HEK293 (cell line): ENCODE measurements around the gene KCNC1.

Source experiments
- CTCF ChIA-PET: fragments of 350-600 bp; formaldehyde crosslinking; extraction: SDS; loops from one replicate; lab custom pipeline; 2021; ENCODE audit warnings: antibody characterized with exemption; lab: Yijun Ruan, JAX
- POLR2A ChIA-PET: fragments of 300-600 bp; formaldehyde crosslinking; extraction: SDS; loops from one replicate; lab custom pipeline; 2020; ENCODE audit warnings: antibody characterized with exemption, inconsistent platforms; lab: Yijun Ruan, JAX
- H3K27ac ChIP-seq: fragments of 200-500 bp; sonication (Bioruptor generic); 2 replicates; pipeline ENCODE4 v1.5.1; 2014; ENCODE audit warnings: low read depth, low read length, control low read depth, inconsistent platforms; ENCODE audit errors: extremely low read depth
- H3K36me3 ChIP-seq, 2 experiments: fragments of 200-500 bp in 1 of 2; sonication (Bioruptor generic) in 1 of 2; 1 replicate in 1 of 2; 2 replicates in 1 of 2; pipeline ENCODE4 v1.5.1; 2014 to 2017; ENCODE audit warnings: inconsistent platforms in 2 of 2, low read length in 2 of 2; ENCODE audit not compliant: control insufficient read depth in 2 of 2, insufficient read depth in 1 of 2
- H3K4me1 ChIP-seq: fragments of 200-500 bp; sonication (Bioruptor generic); 2 replicates; pipeline ENCODE4 v1.5.1; 2014; ENCODE audit warnings: mild to moderate bottlenecking, low read length, inconsistent platforms; ENCODE audit not compliant: control insufficient read depth, insufficient read depth
- H3K4me3 ChIP-seq: 2 replicates; pipeline ENCODE4 v1.5.1; 2011; ENCODE audit warnings: low read depth, mild to moderate bottlenecking, control low read depth, low read length, moderate library complexity
- H3K9me3 ChIP-seq: fragments of 200-500 bp; sonication (Bioruptor generic); 2 replicates; pipeline ENCODE4 v1.5.1; 2014; ENCODE audit warnings: low read depth, low read length, inconsistent platforms; ENCODE audit not compliant: control insufficient read depth, insufficient read depth
- KLF7 ChIP-seq: fragments of 450-650 bp; formaldehyde crosslinking; IDR thresholded peaks from 2 replicates; pipeline ENCODE4 v1.5.1; 2016; ENCODE audit warnings: missing biosample characterization, missing genetic modification characterization, borderline replicate concordance
- REPIN1 ChIP-seq: fragments of 450-650 bp; formaldehyde crosslinking; IDR thresholded peaks from 2 replicates; pipeline ENCODE4 v1.5.1; 2017; ENCODE audit warnings: missing biosample characterization, missing genetic modification characterization, low read depth
- SALL2 ChIP-seq: fragments of 450-650 bp; formaldehyde crosslinking; IDR thresholded peaks from 2 replicates; pipeline ENCODE4 v1.5.0; 2017; ENCODE audit warnings: missing biosample characterization, mild to moderate bottlenecking, missing genetic modification characterization, borderline replicate concordance
- SCRT1 ChIP-seq: fragments of 450-650 bp; formaldehyde crosslinking; IDR thresholded peaks from 2 replicates; pipeline ENCODE4 v1.5.1; 2016; ENCODE audit warnings: missing biosample characterization, missing genetic modification characterization, borderline replicate concordance
- SP2 ChIP-seq: fragments of 450-650 bp; formaldehyde crosslinking; IDR thresholded peaks from 2 replicates; pipeline ENCODE4 v1.5.1; 2016; ENCODE audit warnings: missing biosample characterization, missing genetic modification characterization
- SP3 ChIP-seq: fragments of 450-650 bp; formaldehyde crosslinking; IDR thresholded peaks from 2 replicates; pipeline ENCODE4 v1.5.1; 2016; ENCODE audit warnings: missing biosample characterization, missing genetic modification characterization
- WT1 ChIP-seq: fragments of 450-650 bp; formaldehyde crosslinking; IDR thresholded peaks from 2 replicates; pipeline ENCODE4 v1.5.1; 2016; ENCODE audit warnings: missing biosample characterization, missing genetic modification characterization
- ZBTB48 ChIP-seq: fragments of 450-650 bp; formaldehyde crosslinking; IDR thresholded peaks from 2 replicates; pipeline ENCODE4 v1.5.1; 2016; ENCODE audit warnings: missing biosample characterization, missing genetic modification characterization
- ZNF146 ChIP-seq: fragments of 450-650 bp; formaldehyde crosslinking; IDR thresholded peaks from 2 replicates; pipeline ENCODE4 v1.5.1; 2016; ENCODE audit warnings: missing biosample characterization, missing genetic modification characterization
- ZNF157 ChIP-seq: fragments of 450-650 bp; formaldehyde crosslinking; IDR thresholded peaks from 2 replicates; pipeline ENCODE4 v1.5.1; 2016; ENCODE audit warnings: missing biosample characterization, missing genetic modification characterization
- ZNF2 ChIP-seq: fragments of 450-650 bp; formaldehyde crosslinking; IDR thresholded peaks from 2 replicates; pipeline ENCODE4 v1.5.1; 2016; ENCODE audit warnings: missing biosample characterization, missing genetic modification characterization
- ZNF24 ChIP-seq: fragments of 450-650 bp; formaldehyde crosslinking; IDR thresholded peaks from 2 replicates; pipeline ENCODE4 v1.5.1; 2016; ENCODE audit warnings: missing biosample characterization, missing genetic modification characterization
- ZNF473 ChIP-seq: fragments of 450-650 bp; formaldehyde crosslinking; IDR thresholded peaks from 2 replicates; pipeline ENCODE4 v1.5.1; 2017; ENCODE audit warnings: missing biosample characterization, missing genetic modification characterization
- ZNF48 ChIP-seq: fragments of 450-650 bp; formaldehyde crosslinking; IDR thresholded peaks from 2 replicates; pipeline ENCODE4 v1.5.1; 2016; ENCODE audit warnings: missing biosample characterization, missing genetic modification characterization
- ZNF561 ChIP-seq: fragments of 450-650 bp; IDR thresholded peaks from 2 replicates; pipeline ENCODE4 v1.5.1; 2018; ENCODE audit warnings: missing biosample characterization, missing genetic modification characterization, borderline replicate concordance
- ZNF701 ChIP-seq: fragments of 450-650 bp; formaldehyde crosslinking; IDR thresholded peaks from 2 replicates; pipeline ENCODE4 v1.5.1; 2016; ENCODE audit warnings: missing biosample characterization, missing genetic modification characterization
- ZNF707 ChIP-seq: fragments of 450-650 bp; formaldehyde crosslinking; IDR thresholded peaks from 2 replicates; pipeline ENCODE4 v1.5.1; 2016; ENCODE audit warnings: missing biosample characterization, missing genetic modification characterization
- TF ChIP-seq, protein P1 (sequence below): fragments of 450-650 bp; formaldehyde crosslinking; IDR thresholded peaks from 2 replicates; pipeline ENCODE4 v1.5.1; 2016; ENCODE audit warnings: missing biosample characterization, missing genetic modification characterization
- TF ChIP-seq, protein P2 (sequence below): fragments of 450-650 bp; formaldehyde crosslinking; IDR thresholded peaks from 2 replicates; pipeline ENCODE4 v1.5.0; 2017; ENCODE audit warnings: missing biosample characterization, missing genetic modification characterization, borderline replicate concordance
- TF ChIP-seq, protein P3 (sequence below): fragments of 450-650 bp; formaldehyde crosslinking; IDR thresholded peaks from 2 replicates; pipeline ENCODE4 v1.5.1; 2016; ENCODE audit warnings: missing biosample characterization, missing genetic modification characterization
- TF ChIP-seq, protein P4 (sequence below): sonication (generic); formaldehyde crosslinking; IDR thresholded peaks from 2 replicates; pipeline ENCODE4 v1.8.1; 2022; ENCODE audit warnings: mild to moderate bottlenecking, moderate library complexity, missing genetic modification reagents
- TF ChIP-seq, protein P5 (sequence below): fragments of 450-650 bp; formaldehyde crosslinking; IDR thresholded peaks from 2 replicates; pipeline ENCODE4 v1.5.1; 2016; ENCODE audit warnings: missing biosample characterization, missing genetic modification characterization, low read depth

The KCNC1 gene

GRCh38 chr11:17831228-17831627 lies 96.6 kb downstream of the KCNC1 start:
- CTCF ChIA-PET: no interaction called here

GRCh38 chr11:17831883-17832282 lies 97.3 kb downstream of the KCNC1 start:
- POLR2A ChIA-PET: no interaction called here
- Histone ChIP-seq H3K36me3 (no peaks in the 10 kb centered on the region), H3K9me3 (no peaks in the 10 kb centered on the region), H3K27ac (no peak overlapping the region), H3K4me1 (no peaks in the 10 kb centered on the region), H3K4me3 (no peak overlapping the region)
- TF ChIP-seq ZNF561 (no peak), SALL2 (tag by site-specific recombination) (no peak), ZNF2 (tag by site-specific recombination) (no peak), REPIN1 (no peak), KLF7 (no peak), ZBTB48 (tag by site-specific recombination) (no peak), WT1 (tag by site-specific recombination) (no peak), ZNF157 (no peak), SP2 (tag by site-specific recombination) (no peak), ZNF146 (no peak), ZNF473 (tag by site-specific recombination) (no peak)
- TF ChIP-seq, protein P1, sequence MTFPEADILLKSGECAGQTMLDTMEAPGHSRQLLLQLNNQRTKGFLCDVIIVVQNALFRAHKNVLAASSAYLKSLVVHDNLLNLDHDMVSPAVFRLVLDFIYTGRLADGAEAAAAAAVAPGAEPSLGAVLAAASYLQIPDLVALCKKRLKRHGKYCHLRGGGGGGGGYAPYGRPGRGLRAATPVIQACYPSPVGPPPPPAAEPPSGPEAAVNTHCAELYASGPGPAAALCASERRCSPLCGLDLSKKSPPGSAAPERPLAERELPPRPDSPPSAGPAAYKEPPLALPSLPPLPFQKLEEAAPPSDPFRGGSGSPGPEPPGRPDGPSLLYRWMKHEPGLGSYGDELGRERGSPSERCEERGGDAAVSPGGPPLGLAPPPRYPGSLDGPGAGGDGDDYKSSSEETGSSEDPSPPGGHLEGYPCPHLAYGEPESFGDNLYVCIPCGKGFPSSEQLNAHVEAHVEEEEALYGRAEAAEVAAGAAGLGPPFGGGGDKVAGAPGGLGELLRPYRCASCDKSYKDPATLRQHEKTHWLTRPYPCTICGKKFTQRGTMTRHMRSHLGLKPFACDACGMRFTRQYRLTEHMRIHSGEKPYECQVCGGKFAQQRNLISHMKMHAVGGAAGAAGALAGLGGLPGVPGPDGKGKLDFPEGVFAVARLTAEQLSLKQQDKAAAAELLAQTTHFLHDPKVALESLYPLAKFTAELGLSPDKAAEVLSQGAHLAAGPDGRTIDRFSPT: no peak
- TF ChIP-seq, protein P2, sequence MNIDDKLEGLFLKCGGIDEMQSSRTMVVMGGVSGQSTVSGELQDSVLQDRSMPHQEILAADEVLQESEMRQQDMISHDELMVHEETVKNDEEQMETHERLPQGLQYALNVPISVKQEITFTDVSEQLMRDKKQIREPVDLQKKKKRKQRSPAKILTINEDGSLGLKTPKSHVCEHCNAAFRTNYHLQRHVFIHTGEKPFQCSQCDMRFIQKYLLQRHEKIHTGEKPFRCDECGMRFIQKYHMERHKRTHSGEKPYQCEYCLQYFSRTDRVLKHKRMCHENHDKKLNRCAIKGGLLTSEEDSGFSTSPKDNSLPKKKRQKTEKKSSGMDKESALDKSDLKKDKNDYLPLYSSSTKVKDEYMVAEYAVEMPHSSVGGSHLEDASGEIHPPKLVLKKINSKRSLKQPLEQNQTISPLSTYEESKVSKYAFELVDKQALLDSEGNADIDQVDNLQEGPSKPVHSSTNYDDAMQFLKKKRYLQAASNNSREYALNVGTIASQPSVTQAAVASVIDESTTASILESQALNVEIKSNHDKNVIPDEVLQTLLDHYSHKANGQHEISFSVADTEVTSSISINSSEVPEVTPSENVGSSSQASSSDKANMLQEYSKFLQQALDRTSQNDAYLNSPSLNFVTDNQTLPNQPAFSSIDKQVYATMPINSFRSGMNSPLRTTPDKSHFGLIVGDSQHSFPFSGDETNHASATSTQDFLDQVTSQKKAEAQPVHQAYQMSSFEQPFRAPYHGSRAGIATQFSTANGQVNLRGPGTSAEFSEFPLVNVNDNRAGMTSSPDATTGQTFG (tag by site-specific recombination): no peak
- CTCF ChIA-PET: interaction anchor here (0.5 kb wide), 1 partner anchor 560 kb away, joined by 5 read pairs; no protein-coding TSS in a partner anchor

More at GRCh38 chr11:17831228-17831627, 96.6 kb downstream of the KCNC1 start:
- TF ChIP-seq ZNF24 (tag by site-specific recombination): no peak
- TF ChIP-seq, protein P3, sequence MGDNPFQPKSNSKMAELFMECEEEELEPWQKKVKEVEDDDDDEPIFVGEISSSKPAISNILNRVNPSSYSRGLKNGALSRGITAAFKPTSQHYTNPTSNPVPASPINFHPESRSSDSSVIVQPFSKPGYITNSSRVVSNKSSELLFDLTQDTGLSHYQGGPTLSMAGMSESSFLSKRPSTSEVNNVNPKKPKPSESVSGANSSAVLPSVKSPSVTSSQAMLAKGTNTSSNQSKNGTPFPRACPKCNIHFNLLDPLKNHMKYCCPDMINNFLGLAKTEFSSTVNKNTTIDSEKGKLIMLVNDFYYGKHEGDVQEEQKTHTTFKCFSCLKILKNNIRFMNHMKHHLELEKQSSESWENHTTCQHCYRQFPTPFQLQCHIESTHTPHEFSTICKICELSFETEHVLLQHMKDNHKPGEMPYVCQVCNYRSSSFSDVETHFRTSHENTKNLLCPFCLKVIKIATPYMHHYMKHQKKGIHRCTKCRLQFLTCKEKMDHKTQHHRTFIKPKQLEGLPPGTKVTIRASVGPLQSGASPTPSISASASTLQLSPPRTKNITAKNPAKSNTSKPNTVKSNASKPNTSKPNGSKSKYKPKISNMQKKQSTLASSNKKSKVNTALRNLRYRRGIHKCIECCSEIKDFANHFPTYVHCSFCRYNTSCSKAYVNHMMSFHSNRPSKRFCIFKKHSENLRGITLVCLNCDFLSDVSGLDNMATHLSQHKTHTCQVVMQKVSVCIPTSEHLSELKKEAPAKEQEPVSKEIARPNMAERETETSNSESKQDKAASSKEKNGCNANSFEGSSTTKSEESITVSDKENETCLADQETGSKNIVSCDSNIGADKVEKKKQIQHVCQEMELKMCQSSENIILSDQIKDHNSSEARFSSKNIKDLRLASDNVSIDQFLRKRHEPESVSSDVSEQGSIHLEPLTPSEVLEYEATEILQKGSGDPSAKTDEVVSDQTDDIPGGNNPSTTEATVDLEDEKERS: no peak
- TF ChIP-seq, protein P4, sequence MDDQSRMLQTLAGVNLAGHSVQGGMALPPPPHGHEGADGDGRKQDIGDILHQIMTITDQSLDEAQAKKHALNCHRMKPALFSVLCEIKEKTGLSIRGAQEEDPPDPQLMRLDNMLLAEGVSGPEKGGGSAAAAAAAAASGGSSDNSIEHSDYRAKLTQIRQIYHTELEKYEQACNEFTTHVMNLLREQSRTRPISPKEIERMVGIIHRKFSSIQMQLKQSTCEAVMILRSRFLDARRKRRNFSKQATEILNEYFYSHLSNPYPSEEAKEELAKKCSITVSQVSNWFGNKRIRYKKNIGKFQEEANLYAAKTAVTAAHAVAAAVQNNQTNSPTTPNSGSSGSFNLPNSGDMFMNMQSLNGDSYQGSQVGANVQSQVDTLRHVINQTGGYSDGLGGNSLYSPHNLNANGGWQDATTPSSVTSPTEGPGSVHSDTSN: no peak
- no peak for TF ChIP-seq SCRT1 (tag by site-specific recombination)
- TF ChIP-seq SP3 (tag by site-specific recombination): no peak
- TF ChIP-seq ZNF701: no peak
- no peak for TF ChIP-seq ZNF48 (tag by site-specific recombination)
- TF ChIP-seq ZNF707: no peak
- TF ChIP-seq, protein P5, sequence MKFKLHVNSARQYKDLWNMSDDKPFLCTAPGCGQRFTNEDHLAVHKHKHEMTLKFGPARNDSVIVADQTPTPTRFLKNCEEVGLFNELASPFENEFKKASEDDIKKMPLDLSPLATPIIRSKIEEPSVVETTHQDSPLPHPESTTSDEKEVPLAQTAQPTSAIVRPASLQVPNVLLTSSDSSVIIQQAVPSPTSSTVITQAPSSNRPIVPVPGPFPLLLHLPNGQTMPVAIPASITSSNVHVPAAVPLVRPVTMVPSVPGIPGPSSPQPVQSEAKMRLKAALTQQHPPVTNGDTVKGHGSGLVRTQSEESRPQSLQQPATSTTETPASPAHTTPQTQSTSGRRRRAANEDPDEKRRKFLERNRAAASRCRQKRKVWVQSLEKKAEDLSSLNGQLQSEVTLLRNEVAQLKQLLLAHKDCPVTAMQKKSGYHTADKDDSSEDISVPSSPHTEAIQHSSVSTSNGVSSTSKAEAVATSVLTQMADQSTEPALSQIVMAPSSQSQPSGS: no peak
- TF ChIP-seq, all 188 proteins: peak for 0
- POLR2A ChIA-PET: no interaction called here
- Histone ChIP-seq H3K27ac (no peak overlapping the region), H3K4me1 (no peaks in the 10 kb centered on the region), H3K36me3 (no peaks in the 10 kb centered on the region), H3K4me3 (no peak overlapping the region), H3K9me3 (no peaks in the 10 kb centered on the region)
